ENCODE measurements around the gene GLT8D1.
A peak's percentile ranks its signal among the peaks of the same experiment; 100 is the strongest.
"Not testable (repeated sequence)": the region's sequence is repeated elsewhere in the genome, so short reads cannot be mapped to it uniquely, and the experiment has no call there.

The GLT8D1 gene, protein sequence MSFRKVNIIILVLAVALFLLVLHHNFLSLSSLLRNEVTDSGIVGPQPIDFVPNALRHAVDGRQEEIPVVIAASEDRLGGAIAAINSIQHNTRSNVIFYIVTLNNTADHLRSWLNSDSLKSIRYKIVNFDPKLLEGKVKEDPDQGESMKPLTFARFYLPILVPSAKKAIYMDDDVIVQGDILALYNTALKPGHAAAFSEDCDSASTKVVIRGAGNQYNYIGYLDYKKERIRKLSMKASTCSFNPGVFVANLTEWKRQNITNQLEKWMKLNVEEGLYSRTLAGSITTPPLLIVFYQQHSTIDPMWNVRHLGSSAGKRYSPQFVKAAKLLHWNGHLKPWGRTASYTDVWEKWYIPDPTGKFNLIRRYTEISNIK

DNA sequence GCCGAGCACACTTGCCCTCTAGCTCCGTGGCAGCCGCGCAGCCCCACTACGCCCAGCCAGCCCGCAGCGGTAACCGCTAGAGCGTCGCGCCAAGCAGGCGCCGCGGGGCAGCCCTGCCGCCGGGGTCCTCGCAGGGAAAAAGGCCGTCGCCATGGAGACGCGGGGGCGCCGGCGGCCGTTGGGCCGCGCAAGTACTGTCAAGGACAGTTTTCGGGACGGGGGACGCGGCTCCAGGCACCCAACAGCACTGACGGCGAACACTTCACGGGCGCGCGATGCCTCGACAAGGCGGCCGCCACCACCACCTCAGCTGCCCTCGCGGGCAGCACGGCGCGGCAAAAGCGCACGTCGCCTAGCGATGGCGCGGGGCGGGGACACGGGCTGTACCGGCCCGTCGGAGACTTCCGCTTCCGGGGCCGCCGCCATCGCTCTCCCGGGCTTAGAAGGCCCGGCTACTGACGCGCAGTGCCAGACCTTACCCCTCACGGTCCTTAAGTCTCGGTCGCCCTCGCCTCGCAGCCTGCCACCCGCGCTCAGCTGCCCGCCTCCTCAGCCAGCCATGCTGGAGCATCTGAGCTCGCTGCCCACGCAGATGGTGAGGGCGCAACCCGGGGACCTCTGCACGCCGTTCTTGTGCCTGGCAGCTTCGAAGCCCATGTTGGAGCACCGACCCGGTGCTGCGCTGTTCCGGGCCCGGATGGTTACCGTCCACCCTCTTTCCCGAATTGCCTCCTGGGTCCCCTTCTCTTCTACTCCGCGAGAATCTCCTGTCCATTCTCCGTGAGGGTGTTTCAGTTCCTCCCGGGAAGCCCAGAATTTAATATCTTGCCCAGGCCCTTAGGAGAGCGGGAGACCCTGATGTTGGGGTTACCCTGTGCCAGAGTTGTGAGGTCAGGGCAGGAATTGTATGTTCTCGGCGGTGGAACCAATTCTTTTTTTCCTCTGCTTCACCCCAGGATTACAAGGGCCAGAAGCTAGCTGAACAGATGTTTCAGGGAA, at the start of gene GLT8D1, which contains the start of gene SPCS1:
GLT8D1 (minus strand) TSS at position 104 of the 999 bp plus-strand sequence. CDS start 5,331 bp downstream, outside the sequence.
SPCS1 (plus strand) TSS at position 419 of the 999 bp plus-strand sequence; CDS start at position 560, 141 bp downstream.
- peak; percentile 80 for DNase-seq (ENCODE audit: low read depth)

DNA sequence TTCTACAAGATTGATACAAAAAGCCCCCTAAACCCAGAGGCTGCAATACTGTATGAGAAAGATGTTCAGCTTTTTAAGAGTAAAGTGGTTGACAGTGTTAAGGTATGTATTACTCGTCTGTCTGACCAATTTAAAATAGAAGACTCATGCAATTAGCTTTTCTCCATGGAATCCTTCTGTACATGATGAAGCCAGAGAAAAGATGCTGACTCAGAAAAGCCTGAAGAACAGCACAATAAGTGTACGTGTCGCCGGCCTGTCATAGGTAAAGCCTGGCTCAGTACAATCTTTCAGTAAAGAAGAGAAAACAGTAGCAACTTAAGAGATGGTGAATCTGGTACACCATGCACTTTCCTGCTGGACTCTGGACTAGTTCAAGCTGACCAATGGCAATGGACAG, 48.8 kb upstream of the GLT8D1 start:
- DNase-seq (ENCODE audit: low read depth), result no peak

DNA sequence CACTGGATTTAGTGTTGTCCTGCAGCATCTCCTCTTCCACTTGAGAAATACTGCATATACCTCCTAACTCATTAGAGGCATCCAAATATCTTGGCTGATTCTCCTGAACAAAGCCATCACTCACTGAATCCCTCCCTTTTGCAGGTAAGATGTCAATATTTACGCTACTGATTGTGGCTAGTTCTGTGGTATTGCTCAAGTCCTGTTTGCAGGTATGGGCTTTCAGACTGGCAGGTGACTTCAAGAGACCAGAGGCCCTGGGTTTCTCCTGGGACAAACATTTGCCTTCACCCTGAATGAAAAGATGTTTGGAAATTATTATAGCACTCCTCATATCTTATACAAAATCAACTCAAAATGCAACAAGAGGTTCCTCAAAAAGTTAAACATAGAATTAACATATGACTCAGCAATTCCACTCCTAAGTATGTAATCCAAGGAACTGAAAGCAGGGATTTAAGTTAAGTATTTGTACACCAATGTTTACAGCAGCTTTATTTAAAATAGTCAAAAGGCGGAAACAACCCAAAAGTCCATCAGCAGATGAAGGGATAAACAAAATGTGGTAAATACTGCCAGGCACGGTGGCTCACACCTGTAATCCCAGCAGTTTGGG, 46.6 kb upstream of the GLT8D1 start:
- no peak for DNase-seq (ENCODE audit: low read depth)

DNA sequence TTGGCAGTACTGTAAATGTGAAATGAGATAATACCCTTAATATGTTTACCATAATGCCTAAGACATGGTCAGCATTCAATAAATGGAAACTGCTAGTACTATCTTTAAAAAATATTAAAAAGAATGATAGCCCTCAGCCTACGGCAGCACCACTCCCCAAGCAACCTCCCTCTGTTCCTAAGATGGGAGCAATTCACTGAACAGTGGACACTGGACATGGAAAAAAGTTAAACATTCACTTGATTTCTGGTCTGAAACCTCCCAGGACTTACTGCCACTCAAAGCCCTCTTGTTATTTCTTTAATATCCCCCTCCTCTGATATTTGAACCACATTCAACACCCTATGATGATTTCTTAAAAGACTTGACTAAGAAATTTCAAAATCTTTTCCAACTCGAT, 38.1 kb upstream of the GLT8D1 start:
- no peak for DNase-seq (ENCODE audit: low read depth)

DNA sequence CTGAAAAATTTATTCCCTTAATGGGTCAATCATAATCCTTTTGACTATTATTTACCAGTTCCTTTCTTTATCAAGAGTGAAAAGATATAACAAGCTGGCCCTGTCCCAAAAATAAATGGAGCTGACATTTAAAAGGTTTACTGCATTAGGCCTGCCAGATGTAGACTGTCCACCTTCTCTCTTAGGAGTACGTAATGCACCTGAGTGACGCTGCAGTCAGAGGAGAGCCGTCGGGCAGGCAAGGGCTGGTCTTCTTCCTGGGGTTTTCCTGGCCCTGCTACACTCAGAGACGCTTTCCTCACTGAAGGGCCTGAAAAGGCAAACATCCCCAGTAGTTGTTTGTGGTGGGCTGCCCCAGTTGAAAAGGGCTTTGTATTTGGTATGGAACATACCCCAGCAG, 37.6 kb upstream of the GLT8D1 start:
- DNase-seq (ENCODE audit: low read depth), result no peak

DNA sequence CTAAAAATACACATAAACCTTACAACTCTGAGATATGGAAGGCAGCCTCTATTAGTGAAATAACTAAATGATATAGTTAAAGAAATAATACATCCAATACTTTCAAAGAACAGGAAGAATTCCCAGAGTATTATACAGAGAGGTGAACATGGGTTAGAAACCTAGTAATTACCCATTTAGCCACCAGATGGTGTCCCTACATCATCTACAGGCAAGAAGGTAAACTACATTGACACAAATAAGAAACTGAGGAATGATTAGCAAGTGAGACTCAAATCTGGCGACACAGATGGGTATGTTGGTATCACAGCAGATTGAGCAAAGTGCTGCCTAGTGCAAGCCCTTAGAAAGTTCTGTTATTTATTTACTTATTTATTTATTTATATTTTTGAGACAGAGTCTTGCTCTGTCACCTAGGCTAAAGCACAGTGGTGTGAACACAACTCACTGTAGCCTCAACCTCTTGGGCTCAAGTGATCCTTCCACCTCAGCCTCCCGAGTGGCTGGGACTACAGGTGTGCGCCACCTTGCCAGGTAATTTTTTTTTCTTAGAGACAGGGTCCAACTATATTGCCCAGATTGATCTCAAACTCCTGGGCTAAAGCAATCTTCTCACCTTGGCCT, 36.9 kb upstream of the GLT8D1 start:
- no peak for DNase-seq (ENCODE audit: low read depth)

DNA sequence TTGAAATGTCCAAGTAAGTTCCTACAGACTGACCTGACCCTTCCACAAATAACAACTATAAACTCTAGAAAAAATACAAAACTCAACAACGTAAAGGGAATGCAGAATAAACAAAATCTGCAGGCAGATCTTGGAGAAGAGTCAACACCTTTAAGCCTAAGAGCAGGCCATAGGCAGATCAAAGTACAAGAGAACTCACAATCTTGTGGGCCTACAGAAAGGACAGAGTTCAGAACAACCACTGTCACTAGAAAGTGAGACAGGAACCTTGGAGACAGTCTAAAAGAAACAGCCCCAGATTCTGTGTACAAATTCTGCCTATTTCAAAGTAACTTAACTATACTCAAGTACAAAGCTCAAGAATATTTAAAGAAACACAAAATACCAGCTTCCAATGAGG, 34.1 kb upstream of the GLT8D1 start:
- no peak for DNase-seq (ENCODE audit: low read depth)

DNA sequence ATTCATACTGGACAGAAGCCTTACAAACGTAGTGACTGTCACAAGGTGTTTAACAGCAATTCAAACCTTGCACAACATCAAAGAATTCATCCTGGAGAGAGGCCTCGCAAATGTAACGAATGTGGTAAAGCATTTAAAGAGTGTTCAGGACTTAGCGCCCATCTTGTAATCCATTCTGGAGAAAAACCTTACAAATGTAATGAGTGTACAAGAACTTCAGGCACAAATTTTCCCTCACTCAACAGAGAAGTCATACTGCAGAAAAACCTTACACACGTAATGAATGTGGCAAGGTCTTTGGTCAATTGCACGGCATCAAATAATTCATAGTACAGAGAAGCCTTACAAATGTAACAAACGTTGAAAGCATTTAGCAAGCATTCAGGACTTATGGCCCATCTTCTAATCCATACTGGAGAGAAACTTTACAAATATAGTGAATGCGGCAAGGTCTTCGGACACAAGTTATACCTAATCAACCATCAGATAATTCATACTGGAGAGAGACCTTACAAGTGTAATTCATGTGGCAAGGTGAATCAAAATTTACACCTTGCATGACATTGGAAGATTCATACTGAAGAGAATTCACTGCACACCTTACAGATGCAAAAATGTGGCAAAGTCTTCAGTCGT, 27.8 kb upstream of the GLT8D1 start:
- no peak for DNase-seq (ENCODE audit: low read depth)

DNA sequence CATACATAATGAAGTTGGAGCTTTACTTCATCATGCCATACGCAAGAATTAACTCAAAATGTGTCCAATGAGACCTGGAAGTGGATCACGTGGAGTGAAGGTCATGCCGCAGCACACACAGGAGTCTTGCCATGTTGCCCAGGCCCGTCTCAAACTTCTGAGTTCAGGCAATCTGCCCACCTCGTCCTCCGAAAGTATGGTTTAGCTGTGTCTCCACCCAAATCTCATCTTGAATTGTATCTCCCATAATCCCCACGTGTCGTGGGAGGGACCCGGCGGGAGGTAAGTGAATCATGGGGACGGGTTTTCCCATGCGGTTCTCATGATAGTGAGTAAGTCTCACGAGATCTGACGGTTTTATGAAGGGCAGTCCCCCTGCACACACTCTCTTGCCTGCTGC, 26.0 kb upstream of the GLT8D1 start:
- no peak for DNase-seq (ENCODE audit: low read depth)

DNA sequence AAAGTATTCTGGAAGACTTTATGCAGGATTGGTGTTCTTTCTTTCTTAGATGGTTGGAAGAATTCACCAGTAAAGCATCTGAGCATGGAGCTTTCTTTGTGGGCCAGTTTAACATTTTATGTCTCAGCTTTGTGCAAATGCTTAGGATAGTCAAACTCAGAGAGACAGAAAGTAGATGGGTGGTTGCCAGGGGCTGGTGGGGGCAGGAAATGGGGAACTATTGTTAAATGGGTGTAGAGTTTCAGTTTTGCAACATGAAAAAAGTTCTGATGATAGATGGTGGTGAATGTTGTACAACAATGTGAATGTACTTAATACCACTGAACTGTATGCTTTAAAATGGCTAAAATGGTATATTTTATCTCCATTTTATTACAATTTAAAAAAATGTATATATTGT, 25.1 kb upstream of the GLT8D1 start:
- no peak for DNase-seq (ENCODE audit: low read depth)

DNA sequence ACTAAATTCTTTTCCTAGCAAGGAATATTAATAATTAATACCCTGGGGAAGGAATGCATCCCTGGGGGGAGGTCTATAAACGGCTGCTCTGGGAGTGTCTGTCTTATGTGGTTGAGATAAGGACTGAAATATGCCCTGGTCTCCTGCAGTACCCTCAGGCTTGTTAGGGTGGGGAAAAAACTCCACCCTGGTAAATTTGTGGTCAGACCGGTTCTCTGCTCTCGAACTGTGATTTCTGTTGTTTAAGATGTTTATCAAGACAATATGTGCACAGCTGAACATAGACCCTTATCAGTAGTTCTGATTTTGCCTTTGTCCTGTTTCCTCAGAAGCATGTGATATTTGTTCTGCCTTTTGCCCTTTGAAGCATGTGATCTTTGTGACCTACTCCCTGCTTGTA, 23.2 kb upstream of the GLT8D1 start:
- not testable (repeated sequence) for DNase-seq (ENCODE audit: low read depth)

DNA sequence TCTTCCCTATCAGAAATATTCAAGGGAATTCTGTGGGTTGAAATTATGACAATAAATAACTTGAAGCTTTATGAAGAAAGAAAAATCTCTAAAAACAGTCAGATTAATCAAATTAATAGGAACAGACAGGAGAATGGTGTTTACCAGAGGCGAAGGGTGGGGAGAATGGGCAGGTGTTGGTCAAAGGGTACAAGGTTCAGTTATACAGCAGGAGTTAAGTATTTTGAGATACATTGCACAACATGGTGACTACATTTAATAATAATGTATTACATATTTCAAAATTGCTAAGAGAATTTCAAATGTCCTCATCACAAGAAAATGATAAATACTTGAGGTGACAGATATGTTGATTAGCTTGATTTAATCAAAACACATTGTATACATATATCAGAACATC, 18.9 kb upstream of the GLT8D1 start:
- DNase-seq (ENCODE audit: low read depth), result no peak

DNA sequence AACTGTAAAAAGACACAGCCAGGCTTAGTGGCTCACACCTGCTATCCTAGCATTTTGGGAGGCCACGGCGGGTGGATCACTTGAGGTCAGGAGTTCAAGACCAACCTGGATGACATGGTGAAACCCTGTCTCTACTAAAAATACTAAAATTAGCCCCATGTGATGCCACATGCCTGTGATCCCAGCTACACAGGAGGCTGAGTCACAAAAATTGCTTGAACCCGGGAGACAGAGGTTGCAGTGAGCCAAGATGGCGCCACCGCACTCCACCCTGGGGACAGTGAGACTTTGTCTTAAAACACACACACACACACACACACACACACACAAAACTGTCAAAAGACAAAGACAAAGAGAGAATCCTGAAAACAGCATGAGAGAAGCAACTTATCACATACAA, 18.3 kb upstream of the GLT8D1 start:
- no peak for DNase-seq (ENCODE audit: low read depth)

DNA sequence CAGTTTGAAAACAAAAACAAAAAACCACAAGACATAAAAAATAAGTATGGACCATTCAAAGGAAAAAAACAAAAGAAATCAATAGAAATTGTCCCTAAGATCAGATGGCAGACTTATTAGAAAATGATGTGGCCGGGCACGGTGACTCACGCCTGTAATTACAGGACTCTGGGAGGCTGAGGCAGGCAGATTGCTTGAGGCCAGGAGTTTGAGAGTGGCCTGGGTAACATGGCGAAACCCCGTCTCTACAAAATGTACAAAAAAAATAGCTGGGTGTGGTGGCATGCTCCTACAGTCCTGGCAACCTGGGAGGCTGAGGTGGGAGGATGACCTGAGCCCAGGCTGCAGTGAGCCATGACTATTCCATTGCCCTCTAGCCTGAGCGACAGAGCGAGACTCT, 16.9 kb upstream of the GLT8D1 start:
- no peak for DNase-seq (ENCODE audit: low read depth)

DNA sequence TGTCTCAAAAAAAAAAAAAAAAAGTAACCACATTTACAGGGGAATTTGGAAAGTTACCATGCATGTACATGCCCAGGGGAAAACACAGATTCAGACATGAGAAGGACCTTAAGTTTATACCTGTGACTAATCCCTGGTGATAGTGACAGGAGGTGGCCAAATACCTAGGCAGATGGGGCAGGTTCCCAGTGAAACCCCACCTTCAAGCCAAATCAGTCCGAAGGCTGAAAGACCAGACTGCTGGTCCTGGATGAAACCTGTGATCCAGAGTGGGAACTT, 16.1 kb upstream of the GLT8D1 start:
- DNase-seq (ENCODE audit: low read depth), result no peak

DNA sequence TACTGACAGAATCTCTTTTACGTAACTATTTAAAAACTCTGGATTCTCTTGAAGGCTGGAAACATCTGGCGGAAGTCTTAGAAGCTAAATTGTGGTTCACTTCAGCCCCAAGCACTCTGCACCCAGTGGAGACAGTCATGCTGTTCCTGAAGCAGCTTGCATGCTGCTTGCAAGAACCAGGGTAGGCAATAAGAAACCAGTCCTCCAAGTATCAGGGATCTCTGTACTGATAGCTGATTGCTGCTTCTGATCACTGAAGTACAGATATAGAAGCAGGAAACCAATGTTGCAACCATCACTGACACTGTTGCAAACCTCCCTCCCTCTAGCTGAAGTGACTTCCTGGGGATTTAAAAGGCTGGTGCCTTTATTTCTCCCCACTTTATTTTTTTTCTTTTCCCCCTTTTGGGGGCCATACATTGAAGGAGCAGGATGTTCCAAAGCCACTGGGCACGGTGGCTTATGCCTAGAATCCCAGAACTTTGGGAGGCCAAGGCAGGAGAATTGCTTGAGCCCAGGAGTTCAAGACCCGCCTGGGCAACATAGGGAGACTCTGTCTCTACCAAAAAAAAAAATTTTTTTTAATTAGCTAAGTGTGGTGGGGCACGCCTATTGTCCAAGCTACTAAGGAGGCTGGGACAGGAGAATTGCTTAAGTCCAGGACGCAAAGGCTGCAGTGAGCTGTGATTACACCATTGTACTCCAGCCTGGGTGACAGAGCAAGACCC, 15.6 kb upstream of the GLT8D1 start:
- no peak for DNase-seq (ENCODE audit: low read depth)

DNA sequence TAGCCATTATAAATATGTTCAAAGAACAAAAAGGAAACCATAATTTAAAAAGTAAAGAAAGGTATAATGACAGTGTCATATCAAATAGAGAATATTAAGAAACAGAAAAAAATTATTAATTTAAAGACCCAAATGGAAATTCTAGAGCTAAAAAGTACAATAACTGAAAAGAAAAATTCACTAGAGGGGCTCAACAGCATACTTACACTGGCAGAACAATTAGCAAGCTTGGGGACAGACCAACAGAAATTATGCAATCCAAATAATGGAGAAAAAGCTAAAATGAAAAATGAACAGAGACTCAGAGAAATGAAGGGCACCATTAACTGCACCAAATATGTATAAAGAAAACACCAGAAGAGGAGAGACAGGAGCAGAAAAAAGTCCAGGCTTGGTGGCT, 14.0 kb upstream of the GLT8D1 start:
- no peak for DNase-seq (ENCODE audit: low read depth)

DNA sequence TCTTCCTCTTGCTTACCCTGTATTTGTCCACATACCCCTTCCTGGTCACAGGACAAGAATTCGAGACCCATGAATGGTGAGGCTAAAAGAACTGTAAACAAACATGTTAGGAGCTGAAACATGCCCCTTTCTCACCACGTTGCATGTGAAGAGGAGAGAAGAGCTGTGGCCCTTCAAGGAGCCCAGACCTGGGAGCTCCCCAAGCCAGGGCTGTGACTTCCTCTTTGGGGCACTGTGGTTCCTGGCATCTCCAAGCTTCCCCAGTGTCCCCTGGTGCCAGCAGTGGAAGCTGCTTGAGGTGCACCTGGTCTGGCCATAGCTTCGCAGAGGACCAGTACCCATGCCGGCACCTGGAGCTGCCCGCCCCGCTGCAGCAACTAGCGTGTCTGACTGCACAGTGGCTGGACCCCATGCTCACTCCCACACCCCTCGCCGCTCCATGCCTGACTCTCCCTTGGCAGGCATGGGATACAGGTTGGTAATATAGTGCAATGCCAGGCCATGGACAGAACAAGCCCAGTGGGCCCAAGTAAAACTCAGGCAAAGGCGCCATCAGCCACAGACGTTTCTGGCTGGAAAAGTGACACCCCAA, 10.2 kb upstream of the GLT8D1 start:
- no peak for DNase-seq (ENCODE audit: low read depth)

DNA sequence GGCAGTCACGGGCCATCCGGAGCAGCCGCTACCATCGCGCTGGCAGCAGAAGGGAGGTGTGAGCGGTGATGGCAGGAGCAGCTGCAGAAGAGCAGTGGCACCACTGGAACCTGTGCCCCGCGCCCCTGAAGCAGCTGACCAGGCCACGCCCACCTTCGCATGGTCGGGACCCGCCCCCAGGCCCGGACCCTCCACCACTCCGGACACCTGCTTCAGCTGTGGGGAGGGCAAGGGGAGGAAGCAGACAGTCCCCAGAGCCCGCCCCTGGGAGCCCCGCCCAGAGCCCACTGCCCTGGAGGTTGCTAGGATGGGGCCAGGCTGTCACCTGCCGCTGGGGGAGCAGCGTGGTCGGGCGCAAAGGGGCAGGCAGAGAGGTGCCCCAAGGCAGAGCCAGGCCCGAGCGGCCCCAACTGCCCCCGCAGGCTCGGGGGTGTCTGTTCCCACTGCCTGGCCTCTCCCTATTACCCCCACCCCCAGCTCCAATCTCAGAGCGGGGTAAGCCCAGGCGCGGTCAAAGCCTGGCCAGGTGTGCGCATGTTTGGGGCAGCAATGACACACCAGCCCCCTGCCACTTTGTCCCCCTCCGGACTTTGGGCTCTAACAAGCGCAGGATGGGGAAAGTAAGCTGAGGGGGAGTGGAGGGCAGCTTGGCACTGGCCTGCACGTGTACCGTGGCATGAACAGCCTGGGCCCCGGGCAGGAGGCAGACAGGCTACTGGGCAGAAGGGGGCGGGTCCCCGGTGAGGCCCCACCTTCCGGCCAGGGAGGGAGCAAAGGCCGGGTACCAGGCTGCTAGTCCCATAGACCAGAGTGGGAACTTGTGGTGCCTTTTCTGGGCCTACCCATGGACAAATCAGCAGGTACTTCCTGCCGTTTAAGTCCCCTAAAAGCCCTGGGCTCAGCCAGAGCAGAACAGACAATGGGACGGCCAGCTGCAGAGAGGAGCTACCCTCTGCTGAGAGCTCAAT, 9.0 kb upstream of the GLT8D1 start:
- no peak for DNase-seq (ENCODE audit: low read depth)
